ENCODE measurements around the gene VTI1A.

DNA sequence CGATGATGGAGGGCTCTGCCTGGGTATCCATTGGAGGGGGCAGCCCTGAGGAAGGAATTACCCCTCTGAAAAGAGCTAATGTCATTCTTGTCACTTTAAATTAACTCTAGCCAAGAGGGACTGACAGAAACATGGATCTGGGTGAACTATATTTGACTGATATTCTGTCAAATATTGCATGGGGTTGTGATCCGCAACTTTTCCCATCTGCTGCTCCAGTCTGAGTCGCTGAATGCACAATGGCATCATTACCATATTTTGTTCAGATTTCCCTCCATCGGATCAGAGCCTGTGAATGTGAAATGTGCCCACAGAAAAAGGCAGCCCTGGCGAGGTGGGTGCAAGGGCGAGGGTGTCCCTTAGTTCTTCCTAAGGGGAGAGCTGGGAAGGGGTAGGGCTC, 402.5 kb downstream of the VTI1A start:
- TF ChIP-seq, protein P1, sequence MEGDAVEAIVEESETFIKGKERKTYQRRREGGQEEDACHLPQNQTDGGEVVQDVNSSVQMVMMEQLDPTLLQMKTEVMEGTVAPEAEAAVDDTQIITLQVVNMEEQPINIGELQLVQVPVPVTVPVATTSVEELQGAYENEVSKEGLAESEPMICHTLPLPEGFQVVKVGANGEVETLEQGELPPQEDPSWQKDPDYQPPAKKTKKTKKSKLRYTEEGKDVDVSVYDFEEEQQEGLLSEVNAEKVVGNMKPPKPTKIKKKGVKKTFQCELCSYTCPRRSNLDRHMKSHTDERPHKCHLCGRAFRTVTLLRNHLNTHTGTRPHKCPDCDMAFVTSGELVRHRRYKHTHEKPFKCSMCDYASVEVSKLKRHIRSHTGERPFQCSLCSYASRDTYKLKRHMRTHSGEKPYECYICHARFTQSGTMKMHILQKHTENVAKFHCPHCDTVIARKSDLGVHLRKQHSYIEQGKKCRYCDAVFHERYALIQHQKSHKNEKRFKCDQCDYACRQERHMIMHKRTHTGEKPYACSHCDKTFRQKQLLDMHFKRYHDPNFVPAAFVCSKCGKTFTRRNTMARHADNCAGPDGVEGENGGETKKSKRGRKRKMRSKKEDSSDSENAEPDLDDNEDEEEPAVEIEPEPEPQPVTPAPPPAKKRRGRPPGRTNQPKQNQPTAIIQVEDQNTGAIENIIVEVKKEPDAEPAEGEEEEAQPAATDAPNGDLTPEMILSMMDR (IDR thresholded peaks at IDR 0.05), result no peak
- no peak for TF ChIP-seq POLR2A (IDR thresholded peaks at IDR 0.05)

Measured in ovary (tissue), 3 donors.